Cardiac fibroblast (primary cell): Measurements from ENCODE around the gene ATP4B.

Experiments
- DNase-seq, 2 donors: peaks; one replicate each; pipeline versions ENCODE4 v3.0.0 to v3.0.0-alpha.2; 2010; ENCODE audit warnings: low read depth in 2 of 2
- H3K4me3 ChIP-seq, 2 donors: replicated peaks in 1 of 2; 1 replicate in 1 of 2; 2 replicates in 1 of 2; pipeline ENCODE4 v1.5.1; 2011; ENCODE audit warnings: low read depth in 2 of 2, low read length in 2 of 2, mild to moderate bottlenecking in 2 of 2, moderate library complexity in 1 of 2
- CTCF ChIP-seq: IDR thresholded peaks from one replicate; pipeline ENCODE4 v1.5.1; 2011; ENCODE audit warnings: low read depth, mild to moderate bottlenecking, low read length, inconsistent platforms

ATP4B gene

GRCh38 chr13:113656003-113656588, 1.9 kb downstream of the ATP4B start:
- no peak for TF ChIP-seq CTCF
- no peak for DNase-seq
- H3K4me3 ChIP-seq = no peak overlapping the region

GRCh38 chr13:113655346-113656002, 2.5 kb downstream of the ATP4B start:
- no peak for TF ChIP-seq CTCF
- H3K4me3 ChIP-seq = no peak overlapping the region
- DNase-seq = no peak

GRCh38 chr13:113654591-113655345, 3.2 kb downstream of the ATP4B start:
- H3K4me3 ChIP-seq = no peak overlapping the region
- no peak for TF ChIP-seq CTCF
- DNase-seq = no peak

GRCh38 chr13:113654175-113654560, 3.8 kb downstream of the ATP4B start:
- no peak for DNase-seq
- H3K4me3 ChIP-seq = no peak overlapping the region
- TF ChIP-seq CTCF = no peak

GRCh38 chr13:113653264-113654174, 4.5 kb downstream of the ATP4B start:
- no peak for DNase-seq
- H3K4me3 ChIP-seq = no peak overlapping the region
- no peak for TF ChIP-seq CTCF
